ENCODE measurements around the gene MAP4K5. TPM values are rescaled to one million over a fixed set of nuclear protein-coding genes. Genes with fewer than 3 reads are reported as not detected.

Gene MAP4K5
- total RNA-seq, 1 experiment from 2014 or later, result 39.1 TPM

DNA sequence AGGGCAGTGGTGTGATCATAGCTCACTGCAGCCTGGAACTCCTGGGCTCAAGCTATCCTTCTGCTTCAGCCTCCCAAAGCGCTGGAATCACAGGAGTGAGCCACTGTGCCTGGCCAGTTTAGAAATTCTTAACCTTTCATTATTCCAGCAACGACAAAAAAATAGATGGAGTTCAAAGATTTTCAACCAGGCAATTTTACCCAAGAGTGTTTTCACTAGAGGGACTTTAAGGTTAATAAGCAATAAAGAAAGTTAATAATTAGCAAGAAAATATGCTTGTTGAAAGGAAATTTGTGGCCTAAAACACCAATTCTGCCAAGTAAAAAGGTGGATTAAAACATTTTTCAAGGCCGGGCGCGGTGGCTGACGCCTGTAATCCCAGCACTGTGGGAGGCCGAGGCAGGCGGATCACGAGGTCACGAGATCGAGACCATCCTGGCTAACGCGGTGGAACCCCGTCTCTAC, 150.5 kb downstream of the MAP4K5 start:
- H4K20me1 ChIP-seq (ENCODE audit: insufficient read depth), result no peaks in the 10 kb centered on the region
- RAD21 ChIA-PET (ENCODE audit: low non-redundant PET in 1 of 2, low total read pairs in 2 of 2, uncharacterized antibody in 2 of 2, unreplicated experiment in 2 of 2), result no interaction called here
- BruUV-seq (replicated peaks), result no TSS peak
- no peaks in the 10 kb centered on the region for H3K9me3 ChIP-seq (ENCODE audit: control insufficient read depth in 1 of 2, insufficient read depth in 1 of 2, low read depth in 1 of 2, low read length in 2 of 2)
- DNase-seq (ENCODE audit: low read depth, low spot score) (no peak), ATAC-seq (no peak)
- H3K4me3 ChIP-seq (replicated peaks in 1 of 2; ENCODE audit: low read depth in 1 of 2, low read length in 2 of 2), result no peak overlapping the region
- POLR2A ChIA-PET, result no interaction called here
- H3K36me3 ChIP-seq (ENCODE audit: control insufficient read depth in 1 of 2, insufficient read depth in 2 of 2, low read length in 2 of 2), result no peaks in the 10 kb centered on the region
- H3K27ac ChIP-seq (ENCODE audit: low read depth, low read length), result no peak overlapping the region
- intact Hi-C loops (cut with micrococcal nuclease), result no loop called here
- H3K27me3 ChIP-seq (ENCODE audit: insufficient read depth, low read length), result no peaks in the 10 kb centered on the region
- no peaks in the 10 kb centered on the region for H3K79me2 ChIP-seq (ENCODE audit: insufficient read depth, low read length)
- no peak overlapping the region for H3K9ac ChIP-seq (ENCODE audit: low read length)
- H3K4me1 ChIP-seq (ENCODE audit: control insufficient read depth in 1 of 2, insufficient read depth in 2 of 2, low read length in 2 of 2), result no peaks in the 10 kb centered on the region
- CTCF ChIA-PET, result no interaction called here
- TF ChIP-seq, protein P1, sequence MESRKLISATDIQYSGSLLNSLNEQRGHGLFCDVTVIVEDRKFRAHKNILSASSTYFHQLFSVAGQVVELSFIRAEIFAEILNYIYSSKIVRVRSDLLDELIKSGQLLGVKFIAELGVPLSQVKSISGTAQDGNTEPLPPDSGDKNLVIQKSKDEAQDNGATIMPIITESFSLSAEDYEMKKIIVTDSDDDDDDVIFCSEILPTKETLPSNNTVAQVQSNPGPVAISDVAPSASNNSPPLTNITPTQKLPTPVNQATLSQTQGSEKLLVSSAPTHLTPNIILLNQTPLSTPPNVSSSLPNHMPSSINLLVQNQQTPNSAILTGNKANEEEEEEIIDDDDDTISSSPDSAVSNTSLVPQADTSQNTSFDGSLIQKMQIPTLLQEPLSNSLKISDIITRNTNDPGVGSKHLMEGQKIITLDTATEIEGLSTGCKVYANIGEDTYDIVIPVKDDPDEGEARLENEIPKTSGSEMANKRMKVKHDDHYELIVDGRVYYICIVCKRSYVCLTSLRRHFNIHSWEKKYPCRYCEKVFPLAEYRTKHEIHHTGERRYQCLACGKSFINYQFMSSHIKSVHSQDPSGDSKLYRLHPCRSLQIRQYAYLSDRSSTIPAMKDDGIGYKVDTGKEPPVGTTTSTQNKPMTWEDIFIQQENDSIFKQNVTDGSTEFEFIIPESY (IDR thresholded peaks at IDR 0.05; ENCODE audit: extremely low read depth, insufficient replicate concordance, low read length), result no peak
- no peak overlapping the region for H3K4me2 ChIP-seq (ENCODE audit: low read length)
- H2AFZ ChIP-seq (ENCODE audit: low read depth, low read length, poor library complexity, severe bottlenecking), result no peak overlapping the region
- H3K9me2 ChIP-seq (ENCODE audit: insufficient read depth), result no peaks in the 10 kb centered on the region

DNA sequence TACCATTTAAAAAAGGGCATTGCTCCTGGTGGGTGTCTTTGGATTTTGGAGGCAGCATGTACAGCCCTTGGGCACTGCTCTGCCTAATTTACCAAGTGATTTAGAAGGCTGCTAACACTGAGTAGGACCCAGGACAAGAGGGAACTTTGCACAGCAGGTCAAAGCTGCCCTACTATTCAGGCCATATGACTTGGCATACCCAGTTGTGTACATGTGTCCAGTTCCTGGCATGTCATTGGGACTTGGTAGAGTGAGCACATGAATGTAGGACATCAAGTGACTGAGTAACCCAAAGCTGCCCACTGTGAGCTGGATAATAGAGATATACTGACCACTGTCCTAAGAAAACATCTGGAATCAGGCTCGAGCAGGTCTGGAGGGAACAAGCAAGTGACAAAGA, 151.4 kb downstream of the MAP4K5 start:
- Histone ChIP-seq H3K4me2 (ENCODE audit: low read length) (no peak overlapping the region), H3K9me3 (ENCODE audit: control insufficient read depth in 1 of 2, insufficient read depth in 1 of 2, low read depth in 1 of 2, low read length in 2 of 2) (no peaks in the 10 kb centered on the region), H3K9me2 (ENCODE audit: insufficient read depth) (no peaks in the 10 kb centered on the region), H3K27ac (ENCODE audit: low read depth, low read length) (no peak overlapping the region), H3K27me3 (ENCODE audit: insufficient read depth, low read length) (no peaks in the 10 kb centered on the region), H3K4me1 (ENCODE audit: control insufficient read depth in 1 of 2, insufficient read depth in 2 of 2, low read length in 2 of 2) (no peaks in the 10 kb centered on the region), H3K36me3 (ENCODE audit: control insufficient read depth in 1 of 2, insufficient read depth in 2 of 2, low read length in 2 of 2) (no peaks in the 10 kb centered on the region), H3K79me2 (ENCODE audit: insufficient read depth, low read length) (no peaks in the 10 kb centered on the region), H2AFZ (ENCODE audit: low read depth, low read length, poor library complexity, severe bottlenecking) (no peak overlapping the region), H3K4me3 (replicated peaks in 1 of 2; ENCODE audit: low read depth in 1 of 2, low read length in 2 of 2) (no peak overlapping the region), H3K9ac (ENCODE audit: low read length) (no peak overlapping the region), H4K20me1 (ENCODE audit: insufficient read depth) (no peaks in the 10 kb centered on the region)
- ATAC-seq, result no peak
- no TSS peak for BruUV-seq (replicated peaks)
- TF ChIP-seq, protein P2, sequence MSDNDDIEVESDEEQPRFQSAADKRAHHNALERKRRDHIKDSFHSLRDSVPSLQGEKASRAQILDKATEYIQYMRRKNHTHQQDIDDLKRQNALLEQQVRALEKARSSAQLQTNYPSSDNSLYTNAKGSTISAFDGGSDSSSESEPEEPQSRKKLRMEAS (IDR thresholded peaks at IDR 0.05), result no peak
- TF ChIP-seq EGR1 (IDR thresholded peaks at IDR 0.05; ENCODE audit: low read depth), result no peak
- TF ChIP-seq, protein P1 (IDR thresholded peaks at IDR 0.05; ENCODE audit: extremely low read depth, insufficient replicate concordance, low read length), result no peak
- TF ChIP-seq, protein P3, sequence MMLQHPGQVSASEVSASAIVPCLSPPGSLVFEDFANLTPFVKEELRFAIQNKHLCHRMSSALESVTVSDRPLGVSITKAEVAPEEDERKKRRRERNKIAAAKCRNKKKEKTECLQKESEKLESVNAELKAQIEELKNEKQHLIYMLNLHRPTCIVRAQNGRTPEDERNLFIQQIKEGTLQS (IDR thresholded peaks at IDR 0.05), result no peak
- no peak for TF ChIP-seq YY1 (IDR thresholded peaks at IDR 0.05; ENCODE audit: extremely low read depth, insufficient replicate concordance, low read depth, low read length)
- no peak for TF ChIP-seq ZFX (IDR thresholded peaks at IDR 0.05)
- no peak for TF ChIP-seq SIN3A (IDR thresholded peaks at IDR 0.05; ENCODE audit: low read depth)
- TF ChIP-seq EZH2phosphoT487 (IDR thresholded peaks at IDR 0.05; ENCODE audit: borderline replicate concordance), result no peak
- no peak for TF ChIP-seq CEBPB (IDR thresholded peaks at IDR 0.05; ENCODE audit: low read depth)
- no peak for TF ChIP-seq TCF7L2 (IDR thresholded peaks at IDR 0.05; ENCODE audit: borderline replicate concordance, extremely low read depth, insufficient read depth, insufficient read length)
- no peak for TF ChIP-seq POLR2AphosphoS5 (IDR thresholded peaks at IDR 0.05; ENCODE audit: low read depth, low read length)
- no peak for TF ChIP-seq EZH2 (IDR thresholded peaks at IDR 0.05)
- DNase-seq (ENCODE audit: low read depth, low spot score), result no peak
- intact Hi-C loops (cut with micrococcal nuclease), result no loop called here
- ChIA-PET CTCF (no interaction called here), RAD21 (ENCODE audit: low non-redundant PET in 1 of 2, low total read pairs in 2 of 2, uncharacterized antibody in 2 of 2, unreplicated experiment in 2 of 2) (no interaction called here), POLR2A (no interaction called here)
